Peyer's patch (tissue), 4 donors: ENCODE measurements around the gene URAD. TPM values are rescaled to one million over a fixed set of nuclear protein-coding genes. Genes with fewer than 3 reads are reported as not detected.

Source experiments
- DNase-seq, 3 donors: peaks; one replicate each; pipeline ENCODE4 v3.0.0-alpha.2; 2017 to 2019
- H3K27ac ChIP-seq, 4 donors: fragments of 200-600 bp; sonication (generic); one replicate each; pipeline ENCODE4 v1.5.1; 2016 to 2019
- H3K27me3 ChIP-seq, 2 donors: fragments of 200-600 bp; sonication (generic); one replicate each; pipeline ENCODE4 v1.5.1; 2019
- H3K36me3 ChIP-seq, 3 donors: fragments of 200-600 bp; sonication (generic); one replicate each; pipeline ENCODE4 v1.5.1; 2016 to 2019
- H3K4me1 ChIP-seq, 4 donors: fragments of 200-600 bp; sonication (generic); one replicate each; pipeline ENCODE4 v1.5.1; 2016 to 2019
- H3K4me3 ChIP-seq, 4 donors: fragments of 200-600 bp; sonication (generic); 1 replicate in 3 of 4; 2 replicates in 1 of 4; pipeline ENCODE4 v1.5.1; 2016 to 2019; ENCODE audit warnings: mild to moderate bottlenecking in 1 of 4
- H3K9me3 ChIP-seq, 4 donors: fragments of 200-600 bp; sonication (generic); one replicate each; pipeline ENCODE4 v1.5.1; 2016 to 2019; ENCODE audit warnings: mild to moderate bottlenecking in 1 of 4
- CTCF ChIP-seq, 6 experiments: fragments of 450-650 bp in 4 of 6; fragments of 200-600 bp in 2 of 6; sonication (generic) in 1 of 6; IDR thresholded peaks; one replicate each; pipeline ENCODE4 v1.5.1; 2017 to 2019; ENCODE audit warnings: antibody characterized with exemption in 6 of 6, mild to moderate bottlenecking in 3 of 6, moderate library complexity in 1 of 6
- POLR2A ChIP-seq, 2 donors: fragments of 450-650 bp; IDR thresholded peaks; one replicate each; pipeline ENCODE4 v1.5.1; 2017; ENCODE audit warnings: antibody characterized with exemption in 2 of 2, mild to moderate bottlenecking in 2 of 2, moderate library complexity in 2 of 2
- total RNA-seq, 4 donors: library from RNA; depleted of rRNA; stranded (reverse); fragments of >200 nt; gene quantifications; one replicate each; pipeline ENCODE4 v1.1.0, GENCODE V29; 2016

The URAD gene
- total RNA-seq, 4 donors from 2014 or later, result 38.0 to 144 (median 99.0) TPM

GRCh38 chr13:28031220-28031895, 42.9 kb upstream of the URAD start:
- DNase-seq, result peak in 2 of 3 donors; percentile 64 to 66
- no peak for TF ChIP-seq POLR2A (IDR thresholded peaks at IDR 0.05)
- TF ChIP-seq CTCF (IDR thresholded peaks at IDR 0.05), result no peak
- Histone ChIP-seq H3K27me3 (no peaks in the 10 kb centered on the region), H3K4me3 (no peak overlapping the region), H3K36me3 (no peaks in the 10 kb centered on the region), H3K9me3 (no peaks in the 10 kb centered on the region), H3K4me1 (no peaks in the 10 kb centered on the region), H3K27ac (peak overlapping the region in 1 of 4 donors; percentile 56)

- DNase-seq, result no peak
- H3K36me3 ChIP-seq, result no peaks in the 10 kb centered on the region
- H3K4me1 ChIP-seq, result no peaks in the 10 kb centered on the region
Measured at GRCh38 chr13:28027607-28028364, 39.3 kb upstream of the URAD start.

GRCh38 chr13:28027071-28027470, 38.6 kb upstream of the URAD start:
- Histone ChIP-seq H3K4me1 (no peaks in the 10 kb centered on the region), H3K4me3 (no peak overlapping the region), H3K36me3 (no peaks in the 10 kb centered on the region), H3K27ac (no peak overlapping the region), H3K9me3 (no peaks in the 10 kb centered on the region), H3K27me3 (no peaks in the 10 kb centered on the region)
- no peak for DNase-seq
- no peak for TF ChIP-seq CTCF (IDR thresholded peaks at IDR 0.05)
- TF ChIP-seq POLR2A (IDR thresholded peaks at IDR 0.05), result no peak

More at GRCh38 chr13:28027607-28028364, 39.3 kb upstream of the URAD start:
- no peak for TF ChIP-seq CTCF (IDR thresholded peaks at IDR 0.05)
- no peak for TF ChIP-seq POLR2A (IDR thresholded peaks at IDR 0.05)
- Histone ChIP-seq H3K4me3 (no peak overlapping the region), H3K27ac (no peak overlapping the region), H3K27me3 (no peaks in the 10 kb centered on the region), H3K9me3 (no peaks in the 10 kb centered on the region)

- Histone ChIP-seq H3K27me3 (no peaks in the 10 kb centered on the region), H3K27ac (no peak overlapping the region), H3K36me3 (no peaks in the 10 kb centered on the region), H3K9me3 (no peaks in the 10 kb centered on the region), H3K4me3 (no peak overlapping the region), H3K4me1 (no peaks in the 10 kb centered on the region)
- DNase-seq, result no peak
- TF ChIP-seq POLR2A (IDR thresholded peaks at IDR 0.05) (no peak), CTCF (IDR thresholded peaks at IDR 0.05) (no peak)
Measured at GRCh38 chr13:28026508-28026907, 38.0 kb upstream of the URAD start.

GRCh38 chr13:28022848-28023518, 34.5 kb upstream of the URAD start:
- Histone ChIP-seq H3K4me1 (no peaks in the 10 kb centered on the region), H3K36me3 (no peaks in the 10 kb centered on the region), H3K9me3 (no peaks in the 10 kb centered on the region), H3K4me3 (no peak overlapping the region), H3K27ac (no peak overlapping the region), H3K27me3 (no peaks in the 10 kb centered on the region)
- DNase-seq, result no peak
- TF ChIP-seq POLR2A (IDR thresholded peaks at IDR 0.05), result no peak
- TF ChIP-seq CTCF (IDR thresholded peaks at IDR 0.05), result no peak
